Adrenal gland (tissue), 12 donors: ENCODE measurements around the gene LRRC75A. TPM values are rescaled to one million over a fixed set of nuclear protein-coding genes. Genes with fewer than 3 reads are reported as not detected.

Source experiments
- DNase-seq, 7 donors: peaks; one replicate each; pipeline ENCODE4 v3.0.0-alpha.2; 2019 to 2020
- H3K27ac ChIP-seq, 5 donors: fragments of 200-600 bp; sonication (generic) in 4 of 5; 1 replicate in 3 of 5; 2 replicates in 2 of 5; pipeline versions ENCODE4 v1.5.1 to v1.8.0; 2016 to 2020; ENCODE audit warnings: mild to moderate bottlenecking in 1 of 5
- H3K27me3 ChIP-seq: fragments of 200-600 bp; 2 replicates; pipeline ENCODE4 v1.8.0; 2021
- H3K36me3 ChIP-seq, 2 donors: fragments of 200-600 bp; replicated peaks in 1 of 2; 1 replicate in 1 of 2; 2 replicates in 1 of 2; pipeline versions ENCODE4 v1.5.1 to v1.8.0; 2018 to 2022
- H3K4me1 ChIP-seq, 2 donors: fragments of 200-600 bp; replicated peaks in 1 of 2; 1 replicate in 1 of 2; 2 replicates in 1 of 2; pipeline versions ENCODE4 v1.5.1 to v1.8.0; 2018 to 2021
- H3K4me3 ChIP-seq, 4 donors: fragments of 200-600 bp; sonication (generic) in 3 of 4; one replicate each; pipeline ENCODE4 v1.5.1; 2016 to 2018
- H3K9me3 ChIP-seq, 3 donors: fragments of 200-600 bp; sonication (generic) in 1 of 3; replicated peaks in 1 of 3; 1 replicate in 2 of 3; 2 replicates in 1 of 3; pipeline versions ENCODE4 v1.5.1 to v1.8.0; 2016 to 2021
- POLR2A ChIP-seq, 2 donors: fragments of 450-650 bp; IDR thresholded peaks; one replicate each; pipeline ENCODE4 v1.6.1; 2017; ENCODE audit warnings: antibody characterized with exemption in 2 of 2, mild to moderate bottlenecking in 2 of 2, moderate library complexity in 1 of 2
- WGBS, 4 donors: extraction: QIAGEN DNeasy Blood & Tissue Kit in 2 of 4; methylation state at CpG; one replicate each; pipeline versions ENCODE4 v1.1.5 to v1.1.7; 2013 to 2017; 5-methylcytosine and 5-hydroxymethylcytosine counted together
- intact Hi-C, 2 donors: fragments of 100-400 bp; cut with DNase I; formaldehyde crosslinking; loops; one replicate each; pipeline versions ENCODE4 v1.14.1 to v1.15.0; 2022 to 2023
- polyA plus RNA-seq, 3 donors: library from polyadenylated mRNA; stranded (reverse); fragments of 200-250 nt in 2 of 3; fragments of 350-450 nt in 1 of 3; fragmentation: Illumina TruSeq in 1 of 3; extraction: RNeasy Lipid Tissue Mini Kit (QIAGEN cat#74804) in 1 of 3; gene quantifications; one replicate each; pipeline ENCODE4 v1.2.3, GENCODE V29; 2013 to 2014
- total RNA-seq, 9 donors: library from RNA; depleted of rRNA in 4 of 9; stranded (reverse); fragments of >200 nt in 4 of 9; fragments of 120-200 nt in 1 of 9; fragmentation: NEBNext Ultra II Directional in 1 of 9; extraction: Animal tissue kit (Norgen Biotek cat#: 25700) in 1 of 9; gene quantifications; one replicate each; pipeline versions ENCODE4 v1.1.0 to v1.2.4, GENCODE V29; 2013 to 2023
- TF ChIP-seq, protein P1 (sequence below), 6 experiments: fragments of 450-650 bp in 4 of 6; fragments of 200-600 bp in 2 of 6; sonication (generic) in 1 of 6; IDR thresholded peaks; 1 replicate in 5 of 6; 2 replicates in 1 of 6; pipeline versions ENCODE4 v1.5.1 to v1.8.0; 2016 to 2021; ENCODE audit warnings: antibody characterized with exemption in 6 of 6, mild to moderate bottlenecking in 2 of 6, moderate library complexity in 1 of 6
- donor health status: healthy with polysubstance abuse.
- donor health status: Bipolar disorder and iron deficiency.
- donor health status: DM: yes; HTN: yes; CAD: no.
- donor health status: DM: no; HTN: no; CAD: no.
- donor health status: DM: no; HTN: no; CAD: no.
- donor health status: DM: yes; HTN: yes; CAD: no.

The LRRC75A gene
- total and polyA plus RNA-seq, 12 donors, result 7.4 to 49.2 (median 25.5) TPM

DNA sequence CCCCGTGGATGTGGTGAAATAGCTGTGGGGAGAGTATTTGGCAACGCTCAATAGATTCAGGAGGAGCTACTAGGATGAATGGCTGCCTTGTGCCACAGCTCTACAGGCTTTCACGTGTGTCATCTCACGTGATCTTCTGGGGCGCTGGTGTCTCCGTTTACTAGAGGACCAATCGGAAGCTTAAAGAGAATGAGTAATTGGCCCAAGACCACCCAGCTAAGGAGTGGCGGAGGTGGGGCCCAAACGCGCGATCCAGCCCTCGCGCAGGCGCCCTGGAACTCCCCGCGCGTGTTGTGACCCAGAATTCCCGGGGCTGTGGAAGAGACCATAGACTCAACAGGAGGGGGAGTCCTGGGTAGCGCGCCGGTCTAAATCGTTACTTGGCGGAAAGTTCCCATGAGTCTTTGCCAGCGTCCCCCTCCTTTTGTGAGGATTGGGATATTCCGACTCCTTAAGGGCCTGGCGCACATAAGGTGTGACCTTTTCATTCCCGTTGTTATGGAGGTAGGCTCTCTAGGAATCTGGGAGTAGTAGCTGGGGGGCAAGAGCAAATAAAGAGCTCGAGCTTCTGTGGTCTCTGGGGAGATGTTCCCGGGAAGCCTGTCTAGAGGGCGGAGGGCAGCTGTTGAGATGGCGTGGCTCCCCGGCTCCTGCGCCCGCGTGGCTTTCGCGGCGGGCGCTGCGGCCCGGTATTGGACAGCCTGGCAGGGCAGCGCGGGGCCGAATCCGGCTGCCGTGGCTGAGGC, 53.3 kb downstream of the LRRC75A start:
- WGBS, 4 donors, result 0 to 1% (median 0%) methylated on average over 13 to 46 of the region's 46 CpGs
- no peaks in the 10 kb centered on the region for H3K9me3 ChIP-seq

DNA sequence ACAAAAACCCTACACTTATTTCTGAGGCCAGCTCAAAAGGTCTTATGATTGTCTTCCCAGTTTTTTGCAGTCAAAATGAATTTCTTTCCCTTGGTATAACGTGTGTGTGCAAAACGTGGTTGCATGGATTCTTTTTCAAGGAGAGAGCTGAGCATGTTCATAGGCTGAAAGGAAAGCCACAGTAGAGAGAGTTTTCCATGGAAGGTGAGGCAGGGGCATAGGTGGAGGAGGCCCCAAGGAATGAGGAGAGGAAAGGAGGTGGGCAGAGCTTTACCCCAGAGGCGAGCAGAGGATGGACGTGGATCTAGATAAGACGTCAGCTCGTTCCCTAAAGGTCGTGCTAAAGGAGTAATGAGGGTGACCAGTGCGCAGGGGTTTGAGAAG, 53.8 kb downstream of the LRRC75A start:
- peaks cover 0 to 32% of the 10 kb centered on the region in 2 donors for H3K36me3 ChIP-seq
- TF ChIP-seq POLR2A (IDR thresholded peaks at IDR 0.05), result peak in 1 of 2 donors; percentile 4
- TF ChIP-seq, protein P1, sequence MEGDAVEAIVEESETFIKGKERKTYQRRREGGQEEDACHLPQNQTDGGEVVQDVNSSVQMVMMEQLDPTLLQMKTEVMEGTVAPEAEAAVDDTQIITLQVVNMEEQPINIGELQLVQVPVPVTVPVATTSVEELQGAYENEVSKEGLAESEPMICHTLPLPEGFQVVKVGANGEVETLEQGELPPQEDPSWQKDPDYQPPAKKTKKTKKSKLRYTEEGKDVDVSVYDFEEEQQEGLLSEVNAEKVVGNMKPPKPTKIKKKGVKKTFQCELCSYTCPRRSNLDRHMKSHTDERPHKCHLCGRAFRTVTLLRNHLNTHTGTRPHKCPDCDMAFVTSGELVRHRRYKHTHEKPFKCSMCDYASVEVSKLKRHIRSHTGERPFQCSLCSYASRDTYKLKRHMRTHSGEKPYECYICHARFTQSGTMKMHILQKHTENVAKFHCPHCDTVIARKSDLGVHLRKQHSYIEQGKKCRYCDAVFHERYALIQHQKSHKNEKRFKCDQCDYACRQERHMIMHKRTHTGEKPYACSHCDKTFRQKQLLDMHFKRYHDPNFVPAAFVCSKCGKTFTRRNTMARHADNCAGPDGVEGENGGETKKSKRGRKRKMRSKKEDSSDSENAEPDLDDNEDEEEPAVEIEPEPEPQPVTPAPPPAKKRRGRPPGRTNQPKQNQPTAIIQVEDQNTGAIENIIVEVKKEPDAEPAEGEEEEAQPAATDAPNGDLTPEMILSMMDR (IDR thresholded peaks at IDR 0.05), result peak in 1 of 6 experiments; percentile 3
- H3K4me1 ChIP-seq, result peaks cover 13 to 40% of the 10 kb centered on the region in 2 donors
- H3K4me3 ChIP-seq, result peak overlapping the region in 2 of 4 donors; percentile 5 to 83
- intact Hi-C loops, result no loop called here
- H3K9me3 ChIP-seq, result no peaks in the 10 kb centered on the region
- no peak for DNase-seq
- WGBS, 4 donors, result 9 to 13% (median 10%) methylated on average over 8 of the region's 8 CpGs
- no peaks in the 10 kb centered on the region for H3K27me3 ChIP-seq
- peak overlapping the region in 4 of 5 donors; percentile 50 to 91 (median 86) for H3K27ac ChIP-seq

More for the DNA sequence above, 53.3 kb downstream of the LRRC75A start:
- H3K4me3 ChIP-seq, result peak overlapping the region; percentile 52 to 83 (median 66)
- peaks cover 0 to 38% of the 10 kb centered on the region in 2 donors for H3K36me3 ChIP-seq
- TF ChIP-seq POLR2A (IDR thresholded peaks at IDR 0.05), result peak; percentile 88 to 89
- TF ChIP-seq, protein P1 (IDR thresholded peaks at IDR 0.05), result no peak
- intact Hi-C loops, result no loop called here
- peak overlapping the region; percentile 79 to 91 (median 85) for H3K27ac ChIP-seq
- H3K27me3 ChIP-seq, result no peaks in the 10 kb centered on the region
- peak; percentile 96 to 99 (median 98) for DNase-seq
- peaks cover 13 to 45% of the 10 kb centered on the region in 2 donors for H3K4me1 ChIP-seq

DNA sequence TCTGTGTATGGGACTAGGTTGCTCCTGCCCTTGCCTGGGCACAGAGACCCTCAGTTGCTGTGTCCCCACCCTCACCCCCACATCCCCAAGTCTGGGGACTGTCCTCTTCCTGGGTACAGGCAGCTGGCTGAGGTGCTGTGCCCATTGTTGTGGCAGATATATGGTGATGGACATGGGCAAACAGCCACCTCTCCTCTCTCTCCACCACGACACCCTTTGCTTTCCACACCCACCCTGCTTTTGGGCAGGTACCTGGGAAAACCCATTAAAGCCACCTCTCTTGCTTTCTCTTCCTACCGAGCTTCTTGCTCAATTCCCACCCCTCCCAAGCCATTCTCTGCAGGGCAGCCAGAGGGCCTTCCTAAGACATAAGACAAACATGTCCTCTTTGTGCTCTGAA, 54.9 kb downstream of the LRRC75A start:
- Histone ChIP-seq H3K4me3 (no peak overlapping the region), H3K4me1 (peaks cover 13 to 29% of the 10 kb centered on the region in 2 donors), H3K36me3 (peaks cover 0 to 21% of the 10 kb centered on the region in 2 donors), H3K9me3 (no peaks in the 10 kb centered on the region), H3K27me3 (no peaks in the 10 kb centered on the region), H3K27ac (no peak overlapping the region)
- TF ChIP-seq POLR2A (IDR thresholded peaks at IDR 0.05), result no peak
- TF ChIP-seq, protein P1 (IDR thresholded peaks at IDR 0.05), result no peak
- no peak for DNase-seq
- intact Hi-C loops, result no loop called here
- 65 to 82% (median 67%) methylated on average over 2 of the region's 2 CpGs for WGBS, 4 donors

DNA sequence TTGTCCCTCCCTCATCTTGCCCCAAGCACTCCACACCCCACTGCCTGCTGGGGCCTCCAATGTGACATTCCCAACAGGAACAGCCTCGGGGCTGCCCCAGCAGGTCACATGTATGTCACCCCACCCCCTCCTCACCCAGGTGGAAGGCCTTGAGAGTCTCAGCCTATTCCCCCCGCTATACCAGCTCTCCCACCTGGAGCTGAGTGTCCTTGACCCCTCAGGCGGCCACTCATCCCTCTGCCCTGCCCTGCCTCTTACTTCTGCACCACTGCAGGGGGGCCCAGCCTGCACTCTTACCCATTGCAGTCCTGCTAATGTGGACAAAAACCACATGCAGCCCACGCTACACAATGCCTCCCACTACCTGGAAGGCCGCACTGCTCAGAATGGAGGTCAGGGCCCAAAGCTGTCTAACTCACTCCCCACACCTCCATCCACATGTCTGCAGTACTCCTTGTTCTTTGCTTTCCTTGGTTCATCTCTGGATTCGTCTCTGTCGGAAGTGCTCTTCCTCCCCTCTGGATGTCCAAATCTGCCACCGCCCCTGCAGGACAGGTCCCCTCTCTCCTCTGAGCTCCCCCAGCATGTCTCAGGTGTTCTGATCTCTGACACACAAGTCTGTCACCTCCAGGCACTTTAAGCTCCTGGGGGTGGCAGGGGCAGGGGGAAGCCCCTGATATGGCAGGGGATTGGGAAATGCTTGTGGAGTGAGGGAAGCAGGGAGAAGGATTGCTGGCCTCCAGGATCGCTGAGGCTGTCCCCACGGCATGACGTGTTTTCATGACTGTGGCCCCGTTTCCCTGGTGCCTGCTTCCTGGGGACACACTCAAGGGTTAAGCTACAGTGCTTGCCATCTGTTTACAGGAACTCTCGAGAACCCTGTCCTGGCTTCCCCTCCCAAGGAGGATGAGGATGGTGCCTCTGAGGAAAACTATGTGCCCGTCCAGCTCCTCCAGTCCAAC, 55.8 kb downstream of the LRRC75A start:
- Histone ChIP-seq H3K4me1 (peaks cover 13 to 21% of the 10 kb centered on the region in 2 donors), H3K27ac (no peak overlapping the region), H3K4me3 (no peak overlapping the region), H3K36me3 (peaks cover 0 to 12% of the 10 kb centered on the region in 2 donors), H3K9me3 (no peaks in the 10 kb centered on the region), H3K27me3 (no peaks in the 10 kb centered on the region)
- no peak for TF ChIP-seq POLR2A (IDR thresholded peaks at IDR 0.05)
- TF ChIP-seq, protein P1 (IDR thresholded peaks at IDR 0.05), result no peak
- DNase-seq, result no peak
- intact Hi-C loops, result no loop called here
- WGBS, 4 donors, result 55 to 67% (median 65%) methylated on average over 8 to 14 of the region's 14 CpGs
